Stimulated activated CD4-positive, alpha-beta T cell treated with anti-CD3 and anti-CD28 coated beads, Interleukin-2, amount 100 ng/mL, for 24 hours (primary cell): Measurements from ENCODE around the gene XG.

Experiments used
- DNase-seq, 2 donors: peaks; one replicate each; pipeline ENCODE4 v3.0.0-alpha.2; 2020

XG gene

DNA sequence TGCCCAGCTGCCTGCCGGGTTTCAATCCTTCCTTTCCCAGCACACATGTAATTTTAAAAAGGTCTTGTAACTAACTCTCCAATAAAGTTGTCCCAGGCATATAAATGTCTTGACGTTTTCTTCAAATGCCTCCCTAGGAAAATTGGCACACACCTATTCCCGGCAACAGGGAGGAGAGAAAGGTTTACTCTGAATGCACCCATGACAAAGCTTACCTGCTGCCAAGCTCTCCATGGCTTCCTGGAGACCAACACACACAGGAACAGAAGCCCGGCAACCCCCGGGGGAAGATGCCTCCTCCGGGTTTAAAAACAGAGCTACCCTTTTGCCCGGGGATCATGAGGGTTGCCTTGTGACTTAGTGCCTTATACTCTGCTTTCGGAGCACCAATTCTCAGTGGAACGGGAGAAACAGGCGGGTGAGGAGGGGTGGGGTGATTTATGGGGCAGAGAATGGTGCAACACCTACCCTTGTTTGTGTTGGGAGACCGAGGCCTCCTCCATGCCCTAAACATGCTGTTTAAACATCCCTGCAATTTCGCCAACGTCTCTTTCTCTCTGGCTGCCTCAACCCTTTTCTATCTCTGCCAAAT lies 72.1 kb downstream of the XG start:
- no peak for DNase-seq

DNA sequence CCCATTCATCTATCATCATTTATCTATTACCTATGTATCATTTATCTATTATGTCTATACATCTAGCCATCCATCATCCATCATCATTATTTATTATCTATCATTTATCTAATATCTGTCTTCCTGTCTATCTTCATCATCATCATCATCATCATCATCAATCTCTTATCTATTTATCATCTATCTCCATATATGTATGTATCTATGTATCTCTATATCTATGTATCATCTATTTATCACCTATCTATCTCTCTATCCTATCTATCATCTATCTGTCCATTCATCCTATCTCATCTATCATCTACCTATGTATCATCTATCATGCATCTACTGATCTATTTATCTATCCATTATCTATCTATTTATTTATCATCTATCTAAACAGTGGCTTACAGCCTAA lies 73.0 kb downstream of the XG start:
- DNase-seq, result no peak

DNA sequence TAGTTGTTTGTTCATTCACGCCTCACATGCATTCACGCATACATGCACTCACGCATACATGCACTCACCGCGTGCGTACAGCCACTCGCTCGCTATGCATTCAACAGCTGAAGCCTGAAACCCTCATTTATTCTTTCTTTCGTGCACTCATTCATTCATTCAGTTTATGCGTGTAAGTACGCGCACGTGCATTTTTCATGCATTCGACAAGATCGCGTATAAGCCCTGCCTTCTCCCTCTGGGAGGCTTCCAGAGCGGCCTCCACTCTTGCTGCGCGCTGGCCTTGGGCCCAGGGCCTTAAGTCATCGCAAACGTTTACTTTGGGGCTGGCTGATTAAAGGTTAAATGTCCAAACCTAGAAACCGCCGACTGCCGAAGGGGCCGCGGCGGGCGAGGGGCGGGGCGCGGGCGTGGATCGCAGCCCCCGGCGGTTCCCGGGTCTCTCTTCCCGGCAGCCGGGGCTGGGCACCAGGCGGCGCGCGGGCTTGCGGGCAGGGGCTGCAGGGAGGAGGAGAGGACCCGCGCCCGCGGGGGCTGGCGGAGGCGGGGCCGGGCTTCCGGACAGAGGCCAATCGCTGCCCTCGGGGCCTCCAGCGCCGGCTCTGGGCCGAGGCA lies 76.6 kb downstream of the XG start, which contains the start of gene GYG2:
Gene GYG2 (plus strand): TSS at position 587 of the 615 bp plus-strand sequence. CDS start 1,259 bp downstream, outside the sequence.
- DNase-seq, result no peak

DNA sequence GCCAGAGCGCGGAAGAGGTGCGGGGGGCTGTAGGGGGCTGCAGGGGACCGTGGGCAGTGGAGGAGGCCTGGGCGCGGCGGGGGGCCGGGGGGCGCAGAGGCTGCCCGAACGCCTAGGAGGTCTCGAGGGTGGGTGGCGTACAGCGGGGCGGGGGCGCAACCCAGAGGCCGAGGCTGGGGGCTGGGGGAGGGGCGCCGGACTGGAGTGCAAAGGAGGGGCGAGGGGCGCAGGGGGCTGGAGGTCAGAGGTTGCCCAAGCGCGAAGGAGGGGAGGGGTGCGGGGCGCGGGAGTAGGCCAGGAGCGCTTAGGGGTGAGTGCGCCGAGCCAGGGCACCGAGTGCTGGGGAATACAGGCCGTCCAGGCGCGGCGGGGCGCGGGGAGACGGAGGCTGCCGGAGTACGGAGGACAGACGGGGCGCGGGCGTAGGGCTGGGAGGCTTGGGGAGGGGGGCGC lies 77.1 kb downstream of the XG start:
- no peak for DNase-seq

DNA sequence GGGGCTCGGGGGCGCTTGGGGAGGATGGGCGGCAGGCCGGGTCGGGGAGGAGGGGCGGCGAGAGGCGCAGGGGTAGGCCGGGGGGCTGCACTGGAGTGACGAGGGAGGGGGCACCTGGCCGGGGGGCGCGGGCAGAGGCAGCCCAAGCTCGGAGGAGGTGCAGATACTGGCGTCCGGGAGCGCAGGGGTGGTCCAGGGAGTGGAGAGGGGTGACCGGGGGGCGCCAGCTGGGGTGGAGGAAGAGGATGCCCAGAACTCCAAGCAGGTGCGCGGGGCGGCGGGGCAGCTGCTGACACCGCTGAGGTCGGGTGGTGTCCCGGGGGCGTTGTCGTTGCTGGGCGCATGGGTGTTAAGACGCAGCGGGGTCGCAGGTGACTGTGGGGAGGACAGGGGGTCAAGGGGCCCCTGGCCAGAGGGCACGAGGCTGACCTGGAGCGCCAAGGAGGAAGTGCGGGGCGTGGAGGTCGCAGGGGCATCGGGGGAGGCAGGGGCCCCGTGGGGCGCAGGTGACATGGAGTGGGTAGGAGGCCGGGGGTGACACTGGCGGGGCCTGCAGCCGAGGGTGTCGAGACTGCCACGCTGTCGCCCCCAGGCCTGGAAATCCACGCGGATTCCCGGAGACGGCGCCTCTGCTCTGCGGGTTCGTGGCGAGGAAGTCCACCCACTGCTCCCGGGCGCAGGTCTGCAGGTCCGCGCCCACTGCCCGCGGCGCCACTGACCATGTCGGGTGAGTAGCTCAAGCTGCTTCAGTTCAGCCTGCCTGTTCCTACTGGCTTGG lies 77.8 kb downstream of the XG start:
- DNase-seq, result no peak

DNA sequence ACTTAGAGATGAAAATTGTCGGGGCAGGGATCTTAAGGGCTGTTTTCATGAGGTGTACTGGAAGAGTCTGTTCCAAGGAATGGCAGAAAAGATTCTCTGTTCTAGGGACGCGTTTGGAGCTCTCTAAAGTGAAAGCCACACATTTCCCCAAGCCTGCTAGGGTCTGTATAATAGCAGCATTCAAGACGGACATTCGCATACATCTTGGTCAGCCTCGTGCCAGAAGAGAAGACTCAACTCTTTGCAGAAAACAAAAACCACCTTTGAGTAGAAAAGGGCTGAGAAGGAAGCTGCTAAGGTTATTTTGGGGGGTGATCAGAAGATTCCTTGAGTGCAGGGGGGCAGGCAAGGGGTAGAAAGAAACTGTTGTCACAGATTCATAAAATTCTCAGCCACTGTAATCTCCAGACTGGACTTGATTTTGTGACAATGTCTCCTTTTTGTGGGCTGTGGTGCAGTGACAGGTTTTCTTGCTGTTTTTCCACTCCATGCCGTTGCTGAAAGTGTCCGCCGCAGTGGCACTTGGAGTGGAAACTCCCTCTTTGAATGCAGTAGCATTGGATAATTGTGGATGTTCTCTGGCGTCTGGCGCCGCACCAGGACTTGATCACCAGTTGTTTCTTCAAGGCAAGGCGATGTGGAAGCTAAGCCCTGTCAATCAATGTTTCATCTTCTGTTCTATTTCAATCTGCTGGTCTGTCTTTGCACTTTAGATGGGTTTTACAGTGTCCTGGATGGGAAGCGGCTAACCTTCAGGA lies 79.8 kb downstream of the XG start:
- DNase-seq, result no peak

DNA sequence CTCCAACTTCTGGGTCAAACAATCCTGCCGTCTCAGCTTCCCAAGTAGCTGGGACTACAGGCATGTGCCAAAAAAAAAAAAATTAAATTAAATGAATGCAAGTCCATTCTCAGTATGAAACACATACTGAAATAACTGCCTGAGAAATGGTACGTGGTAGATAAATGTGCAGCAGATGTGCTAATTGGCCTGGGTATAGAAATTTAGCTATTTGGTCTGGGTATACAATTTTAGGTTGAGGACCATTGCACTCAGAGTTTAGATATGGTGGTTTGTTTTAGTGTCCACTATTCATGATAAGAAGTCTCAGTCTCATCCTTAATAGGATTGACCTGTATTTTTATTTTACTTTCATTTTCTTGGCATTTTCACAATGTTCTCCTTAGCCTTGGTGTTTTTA lies 86.1 kb downstream of the XG start:
- DNase-seq, result no peak

DNA sequence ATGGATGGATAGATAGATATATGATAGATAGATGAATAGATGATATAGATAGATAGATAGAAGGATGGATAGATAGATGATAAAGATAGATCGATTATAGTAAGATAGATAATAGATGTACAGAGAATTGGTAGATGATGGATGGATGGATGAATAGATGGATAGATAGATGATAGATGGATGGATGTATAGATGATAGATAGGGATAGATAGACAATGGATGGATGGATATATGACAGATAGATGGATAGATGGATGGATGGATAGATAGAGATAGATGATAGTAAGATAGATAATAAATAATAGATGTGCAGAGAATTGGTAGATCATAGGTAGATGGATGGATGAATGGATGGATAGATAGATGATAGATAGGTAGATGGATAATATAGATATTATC lies 89.1 kb downstream of the XG start:
- DNase-seq, result no peak

DNA sequence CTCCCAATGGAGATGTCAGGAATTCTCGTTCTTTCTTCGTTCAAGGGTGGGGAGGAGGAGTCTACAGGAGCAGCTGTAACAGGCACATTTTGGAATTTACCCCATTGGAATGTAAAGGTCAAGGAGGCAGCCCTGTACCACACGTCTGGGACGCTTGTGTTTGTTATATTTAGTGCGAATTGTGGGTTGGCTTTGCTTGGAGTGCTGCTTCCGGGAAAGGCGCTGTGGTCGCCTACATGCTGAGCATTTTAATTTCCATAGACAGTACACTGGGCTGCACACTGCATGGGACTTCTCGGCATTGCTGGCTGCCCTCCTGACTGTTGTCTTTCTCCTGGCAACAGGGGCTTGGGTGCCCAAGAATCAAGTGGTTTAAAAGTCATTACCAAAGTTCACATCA lies 89.7 kb downstream of the XG start:
- no peak for DNase-seq

DNA sequence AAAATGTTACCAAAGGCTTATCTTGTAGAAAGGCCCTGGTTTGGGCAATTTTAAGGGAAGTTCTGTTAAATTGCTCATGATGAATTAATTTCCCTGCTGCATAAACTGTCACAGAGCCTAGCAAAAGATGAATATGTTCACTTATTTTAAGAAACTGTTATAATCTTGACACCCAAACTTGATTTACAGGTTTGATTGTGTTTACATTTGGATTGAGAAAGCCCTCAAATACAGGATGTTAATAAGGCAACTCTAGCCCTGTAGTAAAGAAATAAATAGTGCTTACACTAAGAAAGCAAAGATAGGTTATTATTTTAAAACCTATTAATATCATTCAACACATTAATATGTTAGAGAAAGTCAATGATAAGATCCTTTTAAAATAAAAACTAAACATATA lies 95.2 kb downstream of the XG start:
- no peak for DNase-seq

DNA sequence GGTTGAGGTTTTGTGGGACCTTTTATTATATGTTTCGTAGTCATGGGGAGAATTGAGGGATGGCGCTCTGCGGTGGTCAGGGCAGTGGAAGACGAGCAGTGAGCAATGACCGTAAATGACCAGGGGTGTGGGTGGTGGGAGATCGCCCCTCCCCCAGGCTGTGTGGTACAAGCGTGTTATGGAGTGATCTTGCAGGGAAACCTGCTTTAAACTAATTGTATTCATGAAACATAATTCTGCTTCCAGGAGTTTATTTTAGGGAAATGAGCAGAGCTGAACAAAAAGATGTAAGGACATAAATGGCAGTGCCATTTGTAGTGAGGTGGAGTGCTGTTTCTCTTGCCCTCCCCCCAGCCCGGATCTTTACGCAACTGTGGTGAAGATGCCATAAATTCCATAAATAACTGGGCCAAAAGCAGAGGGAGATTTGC lies 97.0 kb downstream of the XG start:
- DNase-seq, result no peak

DNA sequence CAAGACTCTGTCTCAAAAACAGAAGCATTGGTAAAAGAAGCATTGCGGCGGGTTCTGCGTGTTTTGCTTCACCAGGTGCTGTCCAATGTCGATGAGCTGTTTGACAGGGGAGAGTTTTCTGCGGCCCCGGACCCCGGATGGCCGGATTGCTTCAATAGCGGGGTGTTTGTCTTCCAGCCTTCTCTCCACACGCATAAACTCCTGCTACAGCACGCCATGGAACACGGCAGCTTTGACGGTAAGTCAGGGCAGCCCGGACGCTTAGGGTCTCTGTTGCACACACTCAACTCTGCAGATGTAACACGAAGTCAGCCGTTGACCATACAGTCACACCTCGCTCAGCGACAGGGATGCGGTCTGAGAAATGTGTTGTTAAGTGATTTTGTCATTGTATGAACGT lies 103.1 kb downstream of the XG start:
- DNase-seq, result no peak

DNA sequence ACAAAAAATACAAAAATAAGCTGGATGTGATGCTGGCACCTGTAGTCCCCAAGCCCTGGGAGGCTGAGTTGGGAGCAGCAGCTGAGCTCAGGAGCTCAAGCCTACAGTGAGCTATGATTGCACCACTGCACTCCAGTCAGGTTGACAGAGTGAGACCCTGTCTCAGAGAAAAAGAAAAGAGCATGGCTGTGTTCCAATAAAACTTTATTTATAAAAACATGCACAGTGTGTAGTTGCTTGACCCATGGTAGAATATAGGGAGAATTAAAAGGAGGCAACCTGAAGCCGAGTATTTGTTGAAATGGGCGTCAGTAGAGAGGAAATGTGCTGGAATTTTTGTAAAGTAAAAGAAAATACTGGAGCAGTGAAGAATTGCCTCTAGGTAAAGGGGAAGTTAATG lies 103.9 kb downstream of the XG start:
- DNase-seq, result no peak

DNA sequence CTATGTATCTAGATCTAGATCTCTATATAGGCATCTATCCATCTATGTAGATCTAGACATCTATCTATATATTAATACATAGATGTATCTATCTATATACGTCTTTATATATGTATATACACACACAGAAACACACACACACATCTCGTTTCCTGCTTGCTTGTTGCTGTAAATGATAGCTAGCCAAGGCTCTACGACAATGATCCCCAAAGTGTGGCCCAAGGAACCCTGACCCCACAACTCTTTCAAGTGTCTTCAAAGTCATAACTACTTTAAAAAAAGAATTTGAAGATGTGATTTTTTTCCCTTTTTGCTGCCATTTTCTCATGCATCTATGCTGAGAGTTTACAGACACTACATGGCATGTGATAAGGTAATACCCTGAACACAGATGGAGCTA lies 105.7 kb downstream of the XG start:
- no peak for DNase-seq

DNA sequence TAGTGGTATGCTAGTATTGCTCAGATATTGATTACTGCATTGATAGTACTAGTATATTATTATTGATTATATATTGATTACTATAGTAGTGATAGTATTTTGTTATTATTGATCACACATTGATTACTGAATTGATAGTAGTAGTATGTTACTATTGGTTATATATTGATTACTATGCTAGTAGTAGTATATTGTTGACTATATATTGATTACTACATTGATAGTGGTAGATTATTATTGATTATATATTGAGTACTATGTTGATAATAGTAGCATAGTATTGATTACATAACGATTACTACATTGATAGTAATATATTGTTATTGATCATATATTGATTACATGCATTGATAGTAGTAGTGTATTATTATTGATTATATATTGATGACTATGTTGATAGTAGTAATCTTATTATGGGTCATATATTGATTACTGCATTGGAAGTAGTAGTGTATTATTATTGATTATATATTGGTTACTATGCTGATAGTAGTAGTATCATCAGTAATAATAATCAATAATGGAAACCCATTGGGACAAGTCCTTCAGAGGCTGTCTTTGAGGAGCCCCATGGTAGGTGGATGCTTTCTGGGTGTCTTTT lies 107.5 kb downstream of the XG start:
- no peak for DNase-seq

DNA sequence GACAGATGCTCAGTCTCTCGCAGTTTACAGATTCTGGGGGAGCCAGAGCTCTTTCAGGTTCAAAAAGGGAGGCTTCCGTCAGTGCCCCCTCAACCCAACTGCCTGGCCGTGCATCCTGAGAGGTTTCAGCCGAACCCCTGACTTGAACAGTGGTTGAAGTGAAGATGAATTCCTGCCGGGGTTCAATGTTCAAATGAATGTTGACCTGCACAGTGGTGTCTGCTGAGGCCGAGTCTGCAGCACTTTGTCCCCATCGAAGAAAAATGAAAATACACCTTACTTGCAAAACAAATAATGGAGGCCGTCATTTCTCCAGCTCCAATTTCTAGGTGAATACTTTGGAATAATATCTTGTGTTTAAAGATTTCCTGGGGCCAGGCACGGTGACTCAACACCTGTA lies 110.6 kb downstream of the XG start:
- no peak for DNase-seq

DNA sequence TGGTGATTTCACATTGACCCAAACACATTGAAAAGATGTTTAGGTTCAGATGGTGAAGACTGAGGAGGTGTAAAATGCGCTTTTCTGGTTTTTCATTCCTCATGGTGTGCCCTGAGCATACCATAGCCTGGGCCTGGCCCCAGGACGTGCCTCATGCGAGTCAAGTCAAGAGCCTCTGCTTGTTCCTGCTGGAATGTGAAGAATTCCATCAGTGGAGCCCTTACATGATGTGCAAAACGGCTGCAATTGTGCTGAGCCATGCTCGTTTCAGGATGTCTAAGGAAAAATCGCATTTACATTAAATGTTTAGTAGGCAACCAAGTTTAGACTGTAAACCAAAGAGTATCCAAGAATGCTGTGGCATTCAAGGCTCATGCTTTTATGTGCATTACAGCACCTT lies 111.8 kb downstream of the XG start:
- no peak for DNase-seq
